Amniotic epithelial cell (primary cell): ENCODE data around the gene DOCK4.

ENCODE experiments used
- DNase-seq: peaks from one replicate; pipeline ENCODE4 v3.0.0-alpha.2; 2010; ENCODE audit warnings: low read depth

Gene DOCK4

DNA sequence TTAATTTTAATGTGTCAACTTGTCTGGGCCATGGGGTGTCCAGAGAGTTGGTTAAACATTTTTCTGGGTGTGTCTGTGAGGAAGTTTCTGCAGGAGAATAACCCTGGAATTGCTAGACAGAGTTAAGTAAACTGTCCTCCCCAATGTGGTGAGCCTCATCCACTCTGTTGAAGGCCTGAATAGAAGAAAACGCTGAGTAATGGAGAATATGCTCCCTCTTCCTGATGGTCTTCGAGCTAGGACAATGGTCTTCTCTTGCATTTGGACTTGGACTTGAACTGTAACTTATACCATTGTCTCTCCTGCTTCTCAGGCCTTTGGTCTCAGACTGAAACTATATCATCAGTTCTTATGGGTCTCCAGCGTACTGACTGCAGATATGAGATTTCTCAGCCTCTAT lies 347.9 kb downstream of the DOCK4 start:
- DNase-seq: no peak

GRCh38 chr7:111855842-111856227 lies 350.4 kb downstream of the DOCK4 start:
- DNase-seq: peak; percentile 40

- peak; percentile 76 for DNase-seq
These were observed 350.9 kb downstream of the DOCK4 start for GRCh38 chr7:111855161-111855841.

DNA sequence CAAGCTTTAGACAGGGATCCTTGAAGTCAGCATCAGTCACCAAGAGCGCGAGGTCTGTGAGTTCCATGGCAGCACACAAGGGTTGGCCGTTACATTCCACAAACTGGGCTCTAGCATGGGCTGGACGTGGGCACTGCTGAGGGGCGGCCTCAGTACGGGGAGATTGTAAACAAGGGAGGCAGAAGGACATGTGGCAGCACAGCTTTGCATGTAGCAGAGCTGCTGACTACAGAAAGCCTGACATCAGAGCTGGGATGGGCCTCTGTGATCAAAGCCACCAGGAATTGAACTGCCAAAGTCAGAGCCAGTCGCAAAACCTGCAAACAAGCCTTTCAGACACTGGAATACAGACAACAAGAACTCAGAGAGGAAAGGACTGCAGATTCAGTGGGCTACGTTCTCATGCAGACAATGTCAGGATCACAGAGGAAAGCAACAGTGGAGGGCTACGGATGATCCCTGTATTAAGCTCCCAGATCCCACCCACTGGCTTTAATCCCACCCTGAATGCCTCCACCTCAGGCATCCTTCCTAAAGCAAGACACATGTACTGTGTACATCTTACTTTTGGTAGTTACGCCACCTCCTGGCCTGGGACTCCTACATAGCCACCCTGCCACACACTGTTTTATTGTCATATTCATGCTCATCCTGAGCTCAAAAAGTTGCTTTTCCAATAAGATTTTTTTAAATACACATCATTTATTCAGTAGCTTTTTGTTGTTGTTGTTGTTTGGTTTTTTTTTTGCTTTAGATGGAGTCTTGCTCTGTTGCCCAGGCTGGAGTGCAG lies 352.8 kb downstream of the DOCK4 start:
- no peak for DNase-seq

DNA sequence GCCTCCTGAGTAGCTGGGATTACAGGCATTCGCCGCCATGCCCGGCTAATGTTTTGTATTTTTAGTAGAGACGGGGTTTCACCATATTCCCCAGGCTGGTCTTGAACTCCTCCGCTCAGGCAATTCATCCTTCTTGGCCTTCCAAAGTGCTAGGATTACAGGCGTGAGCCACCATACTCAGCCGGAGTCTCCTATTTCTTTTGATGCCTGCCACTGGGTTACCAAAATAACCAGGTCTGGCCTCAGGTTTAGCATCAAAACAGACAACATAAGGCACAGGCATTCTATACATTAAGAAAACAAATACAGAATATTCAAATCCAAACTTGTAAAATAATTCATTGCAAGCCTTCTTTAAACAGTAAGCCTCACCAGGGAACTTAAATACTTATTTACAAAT lies 354.1 kb downstream of the DOCK4 start:
- no peak for DNase-seq

DNA sequence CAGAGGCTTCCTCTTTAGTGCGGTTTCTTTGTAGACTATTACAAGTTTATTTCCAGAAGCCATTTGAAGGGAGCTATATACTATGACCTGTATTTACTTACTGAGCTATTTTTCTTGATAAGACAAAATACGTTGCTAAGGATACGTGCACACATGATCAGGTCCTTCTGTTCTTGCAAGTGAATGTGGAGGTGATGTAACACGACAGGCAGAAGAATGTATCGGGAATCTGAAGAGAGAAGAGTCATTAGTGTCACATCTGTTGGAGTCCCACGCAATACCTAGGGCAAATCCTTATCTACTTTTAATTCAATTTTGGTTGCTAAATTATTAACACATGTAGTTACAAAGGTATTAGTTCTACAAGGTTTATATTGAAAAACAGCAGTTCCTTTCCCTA lies 359.3 kb downstream of the DOCK4 start:
- DNase-seq: no peak

GRCh38 chr7:111845853-111846252 lies 360.3 kb downstream of the DOCK4 start:
- DNase-seq: no peak

DNA sequence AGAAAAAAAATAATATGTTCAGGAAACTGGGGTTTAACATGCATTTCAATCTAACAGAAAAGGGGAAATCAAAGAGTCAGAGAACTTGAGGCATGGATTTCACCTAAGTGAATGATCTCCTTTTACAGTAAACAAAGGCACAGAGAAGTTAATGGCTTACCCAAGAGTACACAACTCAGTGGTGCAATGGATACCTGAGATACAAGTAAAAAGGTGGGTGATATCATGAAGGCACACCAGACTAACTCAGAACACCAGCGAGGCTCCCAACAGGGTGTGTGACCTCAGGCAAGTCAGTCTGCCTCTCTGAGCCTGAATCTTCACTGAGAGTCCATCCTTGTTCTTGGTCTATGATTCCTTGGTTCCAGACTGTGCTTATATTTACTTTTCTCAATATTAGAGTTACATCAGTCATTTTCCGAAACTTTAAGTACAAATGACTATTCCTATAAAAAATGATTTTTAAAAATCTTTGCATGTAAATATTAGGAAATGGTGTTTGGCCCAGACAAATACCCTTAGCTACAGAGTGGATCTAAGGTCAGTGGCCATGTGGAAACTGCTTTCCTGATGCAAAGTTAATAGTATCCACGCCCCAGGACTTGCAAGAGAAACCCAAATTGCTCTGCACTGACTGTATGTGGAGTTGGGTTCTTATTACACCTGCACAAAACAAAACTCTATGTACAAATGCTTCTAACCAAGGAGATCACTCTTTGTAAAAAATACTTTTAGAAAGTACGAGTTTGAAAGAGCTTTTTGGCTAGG lies 361.1 kb downstream of the DOCK4 start:
- no peak for DNase-seq

- no peak for DNase-seq
These were observed 363.7 kb downstream of the DOCK4 start for GRCh38 chr7:111842491-111842890.

GRCh38 chr7:111841596-111842205 lies 364.5 kb downstream of the DOCK4 start:
- no peak for DNase-seq

DNA sequence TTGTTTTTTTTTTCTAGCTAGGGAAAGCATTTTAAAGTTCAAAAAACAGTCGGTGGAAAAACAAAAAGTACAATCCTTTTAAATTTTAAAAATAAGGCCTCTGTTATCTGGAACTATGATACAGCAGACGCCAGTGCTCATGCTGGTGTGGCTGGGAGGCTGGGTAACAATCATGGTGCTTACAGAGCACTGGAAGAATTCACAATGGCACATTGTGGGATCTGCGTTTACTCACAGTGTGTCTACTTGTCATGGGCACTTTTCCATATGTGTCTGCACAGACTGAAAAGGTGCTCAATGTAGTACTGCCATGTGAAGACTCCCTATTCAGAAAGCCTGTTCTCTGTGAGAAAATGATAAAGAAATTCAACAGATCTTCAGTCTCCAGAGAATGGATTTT lies 365.7 kb downstream of the DOCK4 start:
- no peak for DNase-seq

- DNase-seq: no peak
These were observed 366.9 kb downstream of the DOCK4 start for GRCh38 chr7:111839261-111839660.

DNA sequence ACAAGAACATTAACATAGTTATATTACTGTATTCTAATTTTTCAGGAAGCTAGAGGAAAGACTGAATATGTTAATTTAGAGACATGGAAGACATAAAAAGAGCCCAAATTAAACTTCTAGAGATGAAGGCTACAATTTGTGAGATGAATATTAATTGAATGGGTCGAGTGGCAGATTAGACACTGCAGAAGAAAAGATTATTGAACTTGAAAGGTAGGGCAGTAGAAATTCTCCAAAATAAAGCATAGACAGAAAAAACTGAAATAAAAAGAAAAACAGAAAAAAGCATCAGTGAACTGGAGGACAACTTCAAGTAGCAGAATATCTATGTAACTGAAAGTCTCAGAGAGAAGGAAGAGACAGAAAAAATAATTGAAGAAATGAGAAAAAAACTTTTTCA lies 369.6 kb downstream of the DOCK4 start:
- DNase-seq: no peak

GRCh38 chr7:111835066-111835465 lies 371.1 kb downstream of the DOCK4 start:
- DNase-seq: peak; percentile 63

GRCh38 chr7:111834367-111834766 lies 371.8 kb downstream of the DOCK4 start:
- no peak for DNase-seq

DNA sequence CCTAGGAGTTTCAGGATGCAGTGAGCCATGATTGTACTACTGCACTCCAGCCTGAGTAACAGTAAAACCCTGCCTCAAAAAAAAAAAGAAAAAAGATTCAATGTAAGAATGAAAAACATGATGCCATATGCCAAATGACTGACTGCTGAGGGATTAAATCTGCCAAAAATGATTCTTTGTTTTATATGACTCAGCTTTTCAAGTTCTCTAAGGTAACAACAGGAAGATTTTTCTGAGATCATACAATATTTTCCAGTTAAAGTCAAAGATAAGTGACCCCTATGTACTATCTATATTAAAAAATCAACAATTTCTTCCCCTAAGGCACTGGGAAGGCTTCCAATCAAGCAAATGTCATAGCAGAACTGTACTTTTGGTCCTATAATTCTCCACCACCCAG lies 372.7 kb downstream of the DOCK4 start:
- DNase-seq: peak; percentile 20

DNA sequence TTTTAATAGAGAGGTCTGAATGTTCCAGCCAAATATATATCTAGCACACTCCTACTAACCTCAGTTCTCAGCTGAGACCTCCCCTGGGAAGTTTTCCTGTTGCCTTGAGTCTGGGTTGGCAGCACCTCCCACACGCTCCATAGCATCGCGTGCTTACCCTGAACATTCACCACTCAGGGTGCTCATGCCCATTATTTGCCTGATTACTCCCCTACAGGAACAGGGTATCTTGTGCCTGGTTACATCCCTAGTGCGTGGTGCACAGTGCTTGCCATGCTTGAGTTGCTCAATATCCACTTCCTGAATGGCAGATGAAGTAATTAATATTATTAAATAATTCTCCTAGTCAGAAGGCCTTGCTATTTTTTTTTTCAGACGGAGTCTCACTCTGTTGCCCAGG lies 374.0 kb downstream of the DOCK4 start:
- peak; percentile 10 for DNase-seq

DNA sequence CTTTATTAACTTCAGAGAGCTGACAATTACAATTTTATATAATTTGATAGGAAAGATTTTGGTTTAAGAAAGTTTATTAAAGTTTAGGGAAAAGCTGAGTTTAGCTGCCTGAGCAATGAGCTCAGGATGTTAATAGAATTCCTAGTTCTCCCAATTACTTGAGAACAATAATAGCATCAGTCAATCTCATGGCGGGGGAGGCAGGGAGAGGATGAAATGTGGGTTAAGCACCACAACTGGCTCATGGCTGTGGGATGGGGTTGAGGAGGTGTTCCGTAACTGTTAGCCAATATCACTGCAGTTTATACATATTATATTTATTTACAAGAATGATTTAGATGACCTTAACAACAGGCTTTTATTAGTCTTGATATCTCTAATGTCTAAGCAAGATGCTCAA lies 377.0 kb downstream of the DOCK4 start:
- peak; percentile 4 for DNase-seq

DNA sequence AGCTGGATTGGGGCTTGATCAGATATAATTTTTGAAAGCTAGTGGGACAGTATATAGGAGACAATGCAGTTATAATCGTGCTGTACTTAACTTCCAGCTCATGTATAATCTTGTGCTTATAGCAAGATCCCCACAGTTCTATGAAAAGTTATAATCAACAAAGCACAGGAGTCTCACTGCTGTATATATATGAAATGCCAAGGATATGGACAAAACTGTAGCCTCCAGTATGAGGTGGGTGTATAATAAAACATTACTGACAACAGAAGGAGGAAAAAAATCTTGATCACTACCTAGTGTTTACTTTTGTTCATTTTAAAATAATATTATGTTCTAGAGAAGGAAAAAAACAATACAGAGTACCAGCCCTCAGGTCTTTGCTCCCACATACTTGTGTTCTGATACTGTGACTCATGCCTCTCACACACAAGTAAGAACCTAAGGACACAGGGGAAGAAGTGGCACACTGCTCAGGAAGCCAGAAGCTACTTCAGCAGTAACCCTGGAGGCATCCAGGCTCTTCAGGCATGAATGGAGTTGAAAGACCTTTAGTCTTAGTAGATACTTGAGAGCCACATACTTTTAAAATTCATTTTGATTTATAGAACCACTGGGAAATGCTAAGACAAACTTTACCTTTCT lies 378.2 kb downstream of the DOCK4 start:
- peak; percentile 38 for DNase-seq

DNA sequence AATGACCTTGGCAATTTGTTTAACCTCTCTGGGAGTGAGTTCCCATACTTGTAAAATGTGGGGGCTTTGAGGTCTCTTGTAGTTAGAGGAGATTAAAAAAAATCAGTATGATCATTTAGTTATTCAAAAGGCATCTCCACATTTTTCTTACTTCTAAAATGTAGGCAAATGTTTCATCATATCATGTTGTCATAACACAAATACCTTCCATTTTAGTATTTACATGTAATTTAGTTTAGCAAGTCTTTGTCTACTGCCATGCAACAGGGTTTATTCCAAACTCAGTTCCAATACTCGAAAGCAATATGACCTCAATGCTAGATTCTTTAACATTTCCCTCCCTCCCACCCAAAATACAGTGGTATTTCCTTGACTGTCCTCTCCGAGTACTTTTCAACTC lies 381.2 kb downstream of the DOCK4 start:
- DNase-seq: no peak

GRCh38 chr7:111823826-111824225 lies 382.4 kb downstream of the DOCK4 start:
- no peak for DNase-seq

GRCh38 chr7:111821046-111821445 lies 385.2 kb downstream of the DOCK4 start:
- no peak for DNase-seq
